ENCODE data around the gene FAM219A.

The FAM219A gene

DNA sequence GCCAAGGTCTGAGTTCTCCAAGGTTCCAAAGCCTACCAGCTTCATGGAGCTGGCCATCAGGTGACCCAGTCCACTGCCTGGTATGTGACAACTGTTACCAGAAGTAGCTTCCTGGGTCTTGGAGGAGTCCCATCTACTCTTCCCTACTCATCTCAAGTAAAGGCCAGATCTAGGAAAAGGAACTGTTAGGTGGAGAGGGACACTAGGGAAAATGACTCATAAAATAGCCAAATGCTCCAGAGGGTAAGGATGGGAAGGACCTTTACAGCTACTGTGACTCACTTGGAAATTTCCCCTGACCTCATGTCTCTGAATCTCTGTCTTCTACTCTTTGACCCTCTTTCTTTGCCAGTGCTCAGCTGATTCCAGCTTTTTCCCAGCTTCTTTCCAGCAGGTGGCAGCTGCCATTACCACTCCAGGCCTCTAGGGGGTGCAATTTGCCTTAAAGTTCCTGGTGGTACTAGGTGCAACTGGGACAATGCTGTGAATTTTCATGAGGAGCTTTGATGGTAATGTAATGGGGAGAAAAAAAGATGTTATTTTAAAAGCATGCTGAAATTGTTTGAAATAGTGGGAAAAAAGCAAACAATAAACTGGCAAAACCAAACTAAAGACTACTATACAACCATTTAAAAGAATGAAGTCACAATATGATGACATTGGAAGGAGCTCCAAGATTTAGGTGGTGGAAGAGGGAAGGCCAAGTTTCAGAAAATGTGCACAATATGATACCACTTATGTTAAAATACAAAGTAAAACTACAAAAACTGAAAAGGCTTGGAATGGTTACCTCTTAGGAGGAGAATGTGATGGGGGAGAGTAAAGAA is 54.6 kb downstream of the FAM219A start:
- DNase-seq (ENCODE audit: low read depth in 1 of 2, low spot score in 1 of 2), result no peak

DNA sequence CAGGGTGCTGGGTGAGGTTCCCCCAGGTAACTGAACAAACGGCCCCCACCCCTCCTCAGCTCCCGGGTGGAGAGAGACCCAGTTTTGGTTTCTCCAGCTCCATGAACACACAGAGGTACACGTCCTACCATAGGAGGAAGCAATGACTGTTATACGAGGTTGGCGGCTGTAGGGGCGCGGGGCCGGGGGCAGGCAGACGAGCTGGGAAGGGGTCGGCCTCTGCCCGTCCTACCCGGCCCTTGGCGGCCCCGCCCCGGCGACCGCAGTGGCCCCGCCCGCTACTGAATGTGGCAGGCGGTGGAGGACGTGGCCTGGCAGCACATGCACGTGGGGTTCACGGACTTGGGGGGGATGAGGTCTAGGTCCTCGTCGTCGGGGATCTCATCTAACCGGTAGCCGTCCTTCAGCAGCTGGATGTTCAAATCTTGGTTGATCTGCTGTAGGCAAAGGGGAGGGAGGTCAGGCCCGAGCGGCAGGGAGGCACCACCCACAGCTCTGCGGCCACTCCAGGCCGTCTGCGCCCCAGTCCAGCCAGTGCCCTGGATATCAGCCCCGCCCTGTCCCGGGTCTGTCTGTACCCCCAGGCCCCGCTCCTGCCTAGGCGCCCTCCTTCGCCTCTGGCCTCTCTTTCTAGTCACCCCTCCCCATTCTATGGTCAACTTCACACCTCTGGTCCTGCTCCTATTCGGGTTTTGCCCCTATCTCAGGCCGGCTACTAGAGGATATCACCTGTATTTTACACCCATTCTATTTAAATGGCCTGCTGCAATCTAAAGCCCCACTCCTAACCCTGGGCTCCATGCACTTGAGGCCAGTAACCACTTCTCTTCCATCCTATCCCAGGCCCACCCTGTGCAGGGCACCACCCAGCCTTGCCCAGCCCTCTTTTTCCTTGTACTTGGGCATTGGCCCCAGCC is 57.4 kb downstream of the FAM219A start:
- no peak for DNase-seq (ENCODE audit: low read depth in 1 of 2, low spot score in 1 of 2)

DNA sequence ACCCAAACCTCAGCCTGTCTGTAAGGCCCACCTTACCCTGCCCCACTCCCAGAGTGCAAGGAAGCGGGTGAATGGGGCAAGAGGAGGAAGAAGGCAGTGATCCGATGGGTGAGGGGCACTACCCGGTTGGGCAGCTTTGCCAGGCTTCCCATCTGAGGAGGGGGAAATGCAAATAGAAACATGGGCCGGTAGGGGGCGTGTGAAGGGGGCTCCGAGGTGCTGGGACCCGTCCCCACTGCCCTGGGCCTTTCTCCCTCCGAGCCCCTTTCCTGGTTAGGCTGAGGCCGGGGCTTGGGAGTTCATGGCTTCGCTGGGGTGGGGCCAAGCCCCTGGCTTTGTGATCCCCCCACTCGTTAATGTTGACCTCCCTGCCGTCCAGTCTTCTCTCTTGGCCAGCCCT is 58.1 kb downstream of the FAM219A start:
- no peak for DNase-seq (ENCODE audit: low read depth in 1 of 2, low spot score in 1 of 2)

DNA sequence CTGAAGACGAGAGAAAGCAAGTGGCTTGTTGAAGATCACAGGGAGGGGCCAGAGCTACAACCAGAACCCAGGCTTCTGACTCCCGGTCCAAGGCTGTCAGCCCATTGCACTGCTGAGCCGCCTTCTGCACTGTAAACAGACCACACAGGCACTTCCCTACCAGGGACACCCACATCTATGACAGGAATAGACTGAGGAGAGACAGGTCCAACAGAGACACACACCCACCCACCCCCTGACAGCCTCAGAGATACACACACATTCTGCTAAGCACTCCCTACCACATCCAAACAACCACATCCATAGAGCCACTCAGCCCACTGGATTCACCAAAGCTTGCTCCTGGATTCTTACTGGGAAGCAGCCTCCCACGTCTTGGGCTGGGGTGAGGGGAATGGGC is 58.6 kb downstream of the FAM219A start:
- no peak for DNase-seq (ENCODE audit: low read depth in 1 of 2, low spot score in 1 of 2)

DNA sequence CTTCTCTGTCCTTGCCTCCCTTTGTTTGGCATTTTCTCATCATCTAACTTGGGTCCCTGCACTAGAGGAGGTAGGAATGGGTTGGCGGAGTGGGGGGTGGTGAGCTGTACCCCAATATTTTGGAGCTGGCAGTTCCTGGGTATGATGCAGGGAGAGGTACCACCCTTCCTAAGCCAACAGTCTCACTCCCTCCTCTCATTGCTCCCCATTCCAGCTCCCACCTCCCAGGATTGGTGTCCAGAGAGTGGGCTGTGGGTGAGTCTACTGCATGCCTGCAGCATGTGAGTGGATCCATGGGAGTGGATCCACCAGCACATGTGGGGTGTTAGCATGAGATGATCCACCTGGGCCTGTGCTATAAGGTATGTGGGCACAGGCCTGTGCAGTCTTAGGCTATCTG is 59.5 kb downstream of the FAM219A start:
- DNase-seq (ENCODE audit: low read depth in 1 of 2, low spot score in 1 of 2), result no peak

DNA sequence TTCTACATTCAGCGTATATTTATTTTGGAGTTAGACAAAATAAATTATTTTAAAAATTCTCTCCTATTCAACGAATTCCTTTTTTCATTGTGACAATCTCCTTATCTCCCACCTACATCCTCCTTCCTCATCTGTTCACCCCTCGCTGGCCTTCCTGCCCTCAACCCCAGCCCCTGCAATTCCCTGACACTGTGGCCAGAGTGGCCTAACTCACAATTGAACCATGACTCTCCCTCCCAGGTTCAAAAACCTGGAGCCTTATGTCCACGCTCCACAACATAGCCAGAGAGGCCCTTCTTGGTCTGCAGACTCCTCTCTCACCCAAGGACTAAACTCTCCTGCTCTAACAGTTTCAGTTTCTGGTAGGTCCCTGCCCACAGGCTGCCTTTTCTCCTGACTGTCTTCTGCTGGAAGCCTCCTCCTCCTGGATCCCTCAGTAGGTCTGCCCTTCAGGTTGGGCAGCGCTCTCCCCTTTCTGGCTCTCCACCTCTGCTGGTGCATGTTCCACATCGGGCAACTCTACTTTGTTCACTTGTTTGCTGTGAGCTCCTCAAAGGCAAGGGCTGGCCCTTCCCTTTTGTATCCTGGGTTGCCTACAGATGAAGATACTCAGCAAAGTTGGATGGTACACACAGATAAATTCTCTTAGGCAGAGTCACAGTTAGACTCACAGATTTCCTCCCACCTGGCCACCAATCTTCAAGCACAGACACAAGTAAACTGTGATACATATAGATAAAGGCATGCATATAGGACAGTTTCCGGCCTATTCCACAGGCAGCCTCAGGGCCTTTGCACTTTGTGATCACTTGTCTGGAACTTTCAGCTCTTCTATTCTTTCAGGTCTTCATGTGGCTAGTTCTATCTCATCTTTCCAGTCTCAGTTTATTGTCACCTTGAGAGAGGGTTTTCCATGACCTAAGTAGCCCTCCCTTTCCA is 61.8 kb downstream of the FAM219A start:
- DNase-seq (ENCODE audit: low read depth in 1 of 2, low spot score in 1 of 2), result no peak

DNA sequence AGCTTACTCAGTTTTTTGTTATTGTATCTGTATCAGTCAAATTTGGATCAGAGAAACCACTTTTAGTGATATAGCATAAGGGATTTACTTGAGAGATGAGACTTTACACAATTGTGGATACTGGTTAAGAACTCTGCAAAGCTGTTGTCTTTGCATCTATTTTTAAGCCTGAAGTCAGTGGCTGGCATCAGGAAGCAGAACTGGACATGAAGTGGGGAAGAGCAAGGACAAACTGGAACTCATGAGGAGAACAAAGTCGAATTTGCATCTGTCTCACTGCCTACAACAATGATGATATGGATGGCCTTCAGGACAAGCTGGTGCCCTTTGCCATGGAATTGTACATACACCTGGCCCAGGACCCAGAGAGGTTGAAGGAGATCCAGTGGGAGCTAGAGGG is 65.9 kb downstream of the FAM219A start:
- no peak for DNase-seq (ENCODE audit: low read depth in 1 of 2, low spot score in 1 of 2)

DNA sequence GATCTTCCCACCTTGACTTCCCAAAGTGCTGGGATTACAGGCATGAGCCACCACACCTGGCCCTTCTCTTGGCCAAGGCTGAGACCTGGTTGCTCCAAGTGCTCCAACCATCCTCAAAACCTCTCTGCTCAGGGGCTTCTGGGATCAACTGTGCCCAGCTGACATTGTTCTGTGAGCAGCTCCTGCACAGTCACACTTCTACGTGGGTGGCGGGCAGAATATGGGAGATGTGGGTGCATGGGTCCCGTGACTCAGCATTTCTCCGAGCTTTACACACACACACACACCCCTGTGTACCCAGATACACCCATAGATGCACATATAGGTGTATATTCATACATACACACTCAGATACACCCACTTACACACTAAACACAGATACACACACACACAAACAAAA is 71.1 kb downstream of the FAM219A start:
- no peak for DNase-seq (ENCODE audit: low read depth in 1 of 2, low spot score in 1 of 2)

DNA sequence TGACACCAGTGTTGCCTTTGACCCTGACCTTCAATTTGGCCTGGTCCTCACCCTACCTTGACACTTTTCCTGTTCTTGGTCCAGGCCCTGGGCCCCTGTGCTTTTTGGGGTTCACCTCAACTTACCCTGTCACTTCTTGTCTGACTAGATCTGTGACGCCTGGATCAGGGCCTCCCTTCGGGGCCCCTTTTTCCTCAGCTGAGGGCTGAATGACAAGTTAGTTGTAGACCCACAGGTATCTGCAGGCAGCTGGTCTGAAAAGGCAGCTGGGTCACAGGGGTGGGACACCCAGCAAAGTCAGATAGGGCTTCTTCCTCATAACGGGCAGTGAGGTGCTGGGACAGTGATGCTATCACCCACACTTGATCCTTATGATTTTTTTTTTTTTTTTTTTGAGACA is 71.7 kb downstream of the FAM219A start:
- no peak for DNase-seq (ENCODE audit: low read depth in 1 of 2, low spot score in 1 of 2)

DNA sequence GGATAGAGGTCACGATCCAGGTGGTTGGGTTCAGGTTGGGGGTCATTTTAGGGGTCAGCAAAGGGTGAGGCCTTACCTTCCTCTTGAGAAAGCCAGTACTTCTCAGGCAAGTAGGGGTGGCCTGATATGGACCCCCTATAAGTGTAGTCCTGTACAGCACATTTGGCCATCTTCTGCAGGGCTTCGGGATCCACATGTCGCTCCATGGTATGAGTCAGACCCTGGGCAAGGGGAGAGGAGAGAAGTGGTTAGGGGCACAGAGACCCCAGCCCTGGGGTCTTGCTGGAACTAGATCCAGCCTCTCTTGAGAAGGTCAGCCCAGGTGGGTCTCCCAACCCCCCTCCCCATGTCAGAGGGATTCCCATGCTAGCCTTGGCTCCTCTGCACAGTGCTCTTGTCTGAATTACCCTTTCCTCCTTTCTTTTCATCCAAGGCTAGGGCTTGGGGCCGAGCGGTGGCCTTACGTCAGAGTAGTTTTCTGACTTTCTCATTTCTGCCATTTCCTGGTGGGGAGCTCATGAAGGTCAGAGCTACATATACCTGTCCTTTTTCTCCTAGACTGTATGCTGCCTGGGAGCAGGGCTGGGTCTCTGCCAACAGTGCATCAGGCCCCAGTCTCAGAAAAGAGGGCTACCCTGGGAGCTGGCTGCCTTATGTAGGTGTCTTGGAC is 72.7 kb downstream of the FAM219A start:
- DNase-seq (ENCODE audit: low read depth in 1 of 2, low spot score in 1 of 2), result no peak

DNA sequence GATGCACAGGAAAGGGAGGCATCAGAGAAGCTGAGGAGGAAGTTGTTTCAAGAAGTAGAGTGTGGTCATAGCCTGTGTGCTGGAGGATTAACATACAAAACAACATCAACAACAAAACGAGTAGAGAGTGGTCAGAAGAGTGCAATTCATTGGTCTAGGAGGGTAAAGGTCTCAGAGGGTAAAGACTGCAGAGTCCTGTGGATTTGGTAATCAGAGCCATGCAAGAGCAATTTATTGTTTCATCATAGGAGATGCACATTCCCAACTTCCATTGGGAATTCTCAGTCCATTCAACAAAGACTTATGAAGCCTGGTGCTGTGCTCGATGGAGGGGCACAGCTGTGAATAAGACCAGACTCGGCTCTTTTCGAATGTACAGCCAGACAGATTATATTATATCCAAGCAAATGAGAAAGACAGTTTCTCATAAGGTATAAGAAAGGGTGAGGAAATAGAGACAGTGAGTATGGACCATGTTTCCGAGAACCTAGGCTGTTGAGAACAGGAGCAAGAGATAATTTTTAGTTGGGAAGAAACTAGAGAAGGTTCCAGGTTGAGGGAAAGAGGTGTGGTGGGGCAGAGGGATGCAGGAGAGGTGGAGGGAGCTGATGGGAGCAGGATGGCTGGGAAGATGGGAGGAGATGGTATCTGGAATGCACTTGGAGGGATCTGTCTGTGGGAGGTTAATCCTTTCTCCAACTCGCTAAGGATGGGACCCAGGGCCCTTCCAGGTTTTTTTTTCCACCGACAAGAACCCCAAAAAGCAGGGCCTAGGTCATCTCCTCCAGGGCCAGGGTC is 73.8 kb downstream of the FAM219A start:
- no peak for DNase-seq (ENCODE audit: low read depth in 1 of 2, low spot score in 1 of 2)

DNA sequence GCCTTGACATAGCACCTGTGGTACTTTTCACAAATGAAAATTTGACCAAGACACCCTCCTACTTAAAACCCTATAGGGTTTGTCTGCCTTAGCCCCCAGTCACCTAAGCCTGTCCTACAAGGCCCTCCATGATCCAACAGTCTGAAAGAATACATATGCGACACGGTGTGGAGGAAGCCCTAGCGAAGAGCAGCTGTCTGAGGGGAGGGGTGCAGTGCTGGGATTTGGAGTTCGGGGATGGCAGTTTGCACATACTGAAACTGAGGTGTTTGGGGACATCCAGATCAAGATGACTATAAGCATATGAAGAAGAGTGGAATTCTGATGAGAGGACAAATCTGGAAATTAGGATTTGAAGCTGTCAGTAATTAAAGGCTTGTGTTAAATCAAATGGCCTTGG is 74.5 kb downstream of the FAM219A start:
- DNase-seq (ENCODE audit: low read depth in 1 of 2, low spot score in 1 of 2), result no peak

DNA sequence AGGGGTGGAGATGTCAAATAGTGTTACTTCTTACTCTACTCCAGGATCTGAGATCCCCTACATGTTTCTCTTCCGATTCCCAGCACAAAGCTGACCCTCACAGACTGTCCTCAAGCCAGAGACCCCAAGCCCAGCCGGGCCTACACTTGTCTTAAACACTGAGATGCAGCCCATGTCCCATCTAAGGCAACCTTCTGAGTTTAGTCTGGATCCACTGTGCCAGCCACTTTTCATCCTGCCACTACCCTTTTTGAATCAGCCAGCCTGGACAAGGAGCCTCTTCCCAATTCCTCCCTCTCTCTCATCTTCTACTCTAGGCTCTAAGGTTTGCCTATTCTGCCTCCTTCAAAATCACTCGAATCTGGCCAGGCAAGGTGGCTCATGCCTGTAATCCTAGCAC is 75.5 kb downstream of the FAM219A start:
- DNase-seq (ENCODE audit: low read depth in 1 of 2, low spot score in 1 of 2), result no peak

DNA sequence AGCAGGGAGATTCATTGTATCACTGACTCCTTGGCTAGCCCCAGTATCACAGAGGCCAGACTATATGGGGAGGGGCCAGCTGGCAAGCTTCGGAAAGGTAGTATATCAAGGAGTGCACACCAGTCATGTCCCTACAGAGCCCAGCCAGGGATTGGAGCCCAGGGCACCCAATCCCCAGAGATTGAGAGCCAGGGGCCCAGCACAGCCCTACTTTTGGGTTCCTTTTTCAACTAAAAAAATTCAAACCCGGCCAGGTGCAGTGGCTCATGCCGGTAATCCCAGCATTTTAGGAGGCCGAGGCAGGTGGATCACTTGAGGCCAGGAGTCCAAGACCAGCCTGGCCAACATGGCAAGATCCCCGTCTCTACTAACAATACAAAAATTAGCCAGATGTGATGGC is 76.3 kb downstream of the FAM219A start:
- no peak for DNase-seq (ENCODE audit: low read depth in 1 of 2, low spot score in 1 of 2)

DNA sequence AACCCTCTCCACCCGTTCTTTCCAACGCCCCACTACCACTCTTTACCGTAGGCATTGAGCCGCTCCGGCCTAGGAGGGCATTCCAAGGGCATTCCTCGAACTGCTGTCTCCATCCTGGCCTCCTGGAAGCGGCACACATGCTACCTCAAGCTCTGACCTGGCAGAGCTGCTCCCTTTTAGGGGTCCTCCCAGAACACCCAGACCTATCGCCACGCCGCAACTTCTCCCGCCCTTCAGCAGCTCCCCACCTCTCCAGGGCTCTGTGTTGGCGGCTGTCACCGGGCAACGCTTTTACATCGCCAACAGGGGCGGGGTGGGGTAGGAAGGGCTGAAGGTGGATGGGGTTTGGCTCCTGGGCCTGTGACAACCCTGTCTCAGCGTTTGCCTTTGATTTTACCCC is 77.0 kb downstream of the FAM219A start:
- DNase-seq (ENCODE audit: low read depth in 1 of 2, low spot score in 1 of 2), result no peak

DNA sequence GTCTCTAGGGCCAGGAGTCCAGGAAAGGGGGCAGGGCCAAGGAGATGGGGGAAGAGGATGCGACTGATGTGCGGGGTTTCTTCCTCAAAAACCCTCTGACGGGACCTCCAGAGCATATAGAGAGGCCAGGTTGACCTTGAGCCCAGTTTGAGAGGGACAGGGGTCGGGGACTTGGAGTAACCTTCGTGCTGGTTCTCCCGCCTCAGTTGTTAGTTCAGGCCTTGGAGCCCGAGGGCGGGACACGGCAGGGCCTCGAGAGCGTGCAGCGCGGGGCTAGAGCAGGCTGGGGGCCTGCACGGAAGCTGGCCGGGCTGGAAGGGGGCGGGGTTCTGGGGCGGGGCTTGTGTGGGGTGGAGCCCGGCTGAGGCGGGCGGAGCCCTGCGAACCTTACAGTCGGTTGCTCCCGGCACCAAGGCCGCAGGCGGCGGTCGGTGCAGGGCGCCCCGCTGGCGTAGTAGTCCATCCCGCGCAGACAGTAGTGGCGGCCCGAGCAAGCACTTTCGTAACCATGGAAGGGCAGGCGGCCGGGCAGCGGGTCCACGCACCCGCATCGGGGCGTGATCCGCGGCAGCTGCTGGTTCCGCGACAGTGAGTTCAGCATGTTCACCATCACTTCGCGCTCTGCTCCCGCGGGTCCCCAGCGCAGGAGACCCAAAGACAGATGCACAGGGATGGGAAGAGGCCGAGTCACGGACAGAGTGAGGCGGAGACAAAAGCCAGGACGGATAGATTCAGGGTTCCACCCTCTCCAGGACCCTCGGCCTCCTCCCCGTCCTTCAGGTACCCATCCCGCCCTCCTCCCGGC is 77.7 kb downstream of the FAM219A start:
- peak; percentile 59 to 73 for DNase-seq (ENCODE audit: low read depth in 1 of 2, low spot score in 1 of 2)

DNA sequence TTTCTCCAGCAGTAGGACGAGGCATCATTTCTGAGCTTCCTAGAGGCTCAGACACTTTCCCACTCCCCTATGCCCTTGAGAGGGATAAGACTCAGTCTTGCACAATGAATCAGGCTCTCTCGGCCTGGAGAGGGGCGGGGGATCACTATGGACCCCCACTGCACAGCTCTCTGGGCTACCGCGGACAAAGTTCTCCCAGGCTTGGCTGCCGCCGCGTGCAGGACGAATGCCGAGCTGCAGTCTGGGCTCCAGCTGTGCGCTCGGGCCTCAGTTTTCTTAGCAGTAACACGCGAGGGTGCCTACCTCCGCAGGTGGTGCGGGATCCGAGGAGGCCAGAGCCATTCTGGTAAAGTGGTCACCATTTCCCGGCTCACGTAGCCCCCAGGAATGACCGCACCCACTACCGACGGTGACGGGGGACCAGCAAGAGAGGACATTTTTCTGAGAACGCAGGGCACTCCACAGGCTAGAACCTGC is 78.3 kb downstream of the FAM219A start:
- DNase-seq (ENCODE audit: low read depth in 1 of 2, low spot score in 1 of 2), result no peak

DNA sequence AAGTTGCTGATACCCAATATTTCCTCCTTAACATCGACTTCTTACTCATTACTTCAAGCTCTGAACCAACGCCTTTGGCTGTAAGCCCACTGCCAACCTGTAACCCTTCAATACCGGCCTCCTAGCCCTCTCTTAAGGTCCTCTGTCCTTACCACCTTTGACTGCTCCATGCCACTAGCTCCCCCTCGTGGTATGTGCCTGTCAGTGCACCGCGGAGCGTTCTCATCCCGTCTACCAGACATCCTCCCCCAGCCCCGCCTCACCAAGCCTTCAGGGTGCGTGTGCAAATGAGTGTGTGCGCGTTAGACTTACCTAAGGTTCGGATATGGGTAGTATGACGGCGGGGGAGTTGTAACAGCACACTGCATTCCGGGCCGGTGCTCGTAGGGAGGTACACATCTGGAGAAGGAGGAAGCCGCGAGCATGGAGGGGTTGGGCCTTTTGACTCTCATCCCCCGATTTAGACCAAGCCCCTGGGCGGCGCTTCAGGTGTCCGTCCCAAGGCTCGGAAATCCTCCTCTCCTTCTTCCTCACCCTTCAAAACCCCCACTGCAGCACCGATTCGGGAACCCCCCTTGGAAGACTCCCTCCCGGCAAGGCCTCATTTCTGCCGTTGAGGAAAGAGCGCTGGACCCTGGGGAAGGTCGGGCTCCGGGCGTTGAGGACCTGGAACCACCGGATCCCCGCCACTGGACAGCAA is 78.9 kb downstream of the FAM219A start:
- peak; percentile 79 to 83 for DNase-seq (ENCODE audit: low read depth in 1 of 2, low spot score in 1 of 2)
